GM18858 (cell line): ENCODE data around the gene INCA1.

Source experiments
- ATAC-seq: cut with Tn5 transposase; IDR thresholded peaks from one replicate; pipeline ENCODE4 v1.9.1; 2021; ENCODE audit not compliant: unreplicated experiment

INCA1 gene

GRCh38 chr17:4972752-4973151 is 24.6 kb downstream of the INCA1 start:
- no peak for ATAC-seq

GRCh38 chr17:4972322-4972721 is 25.0 kb downstream of the INCA1 start:
- ATAC-seq = no peak

GRCh38 chr17:4971826-4972225 is 25.5 kb downstream of the INCA1 start:
- no peak for ATAC-seq

- no peak for ATAC-seq
Observed at GRCh38 chr17:4970273-4970672, 27.0 kb downstream of the INCA1 start.

GRCh38 chr17:4969551-4970173 is 27.7 kb downstream of the INCA1 start:
- ATAC-seq = no peak

GRCh38 chr17:4969047-4969550 is 28.2 kb downstream of the INCA1 start:
- no peak for ATAC-seq

- no peak for ATAC-seq
Observed at GRCh38 chr17:4968486-4969046, 28.8 kb downstream of the INCA1 start.

- ATAC-seq = peak; percentile 33
Observed at GRCh38 chr17:4967539-4968485, 29.5 kb downstream of the INCA1 start, which contains the start of gene SPAG7. SPAG7 (minus strand) TSS chr17:4967817; CDS start chr17:4967804, 13 bp downstream.

GRCh38 chr17:4966844-4967538 is 30.3 kb downstream of the INCA1 start:
- peak; percentile 61 for ATAC-seq

- no peak for ATAC-seq
Observed at GRCh38 chr17:4965311-4965986, 31.9 kb downstream of the INCA1 start.

- ATAC-seq = no peak
Observed at GRCh38 chr17:4960279-4960922, 36.9 kb downstream of the INCA1 start.

GRCh38 chr17:4959261-4959965 is 37.9 kb downstream of the INCA1 start:
- no peak for ATAC-seq

GRCh38 chr17:4958102-4958501 is 39.2 kb downstream of the INCA1 start:
- ATAC-seq = no peak

- no peak for ATAC-seq
Observed at GRCh38 chr17:4956493-4957061, 40.7 kb downstream of the INCA1 start.

GRCh38 chr17:4955091-4955490 is 42.2 kb downstream of the INCA1 start:
- ATAC-seq = no peak

- ATAC-seq = no peak
Observed at GRCh38 chr17:4953451-4953961, 43.8 kb downstream of the INCA1 start.

- ATAC-seq = no peak
Observed at GRCh38 chr17:4951486-4951885, 45.8 kb downstream of the INCA1 start.

GRCh38 chr17:4950746-4951204 is 46.5 kb downstream of the INCA1 start, which contains the start of gene ENO3:
ENO3 (plus strand) TSS chr17:4951119; CDS start chr17:4951830, 711 bp downstream.
- ATAC-seq = no peak
